Trophoblast cell (in vitro differentiated cells and primary cell): ENCODE data around the gene NHSL1.

Experiments
- DNase-seq, 2 donors: peaks; one replicate each; pipeline ENCODE4 v3.0.0-alpha.2; 2016
- H2AFZ ChIP-seq: 2 replicates; pipeline ENCODE4 v1.6.1; 2013; ENCODE audit warnings: low read length, moderate library complexity, mild to moderate bottlenecking; ENCODE audit not compliant: insufficient read depth, poor library complexity
- H2AK5ac ChIP-seq: 2 replicates; pipeline ENCODE4 v1.6.1; 2013; ENCODE audit warnings: mild to moderate bottlenecking, low read length
- H2BK120ac ChIP-seq: 2 replicates; pipeline ENCODE4 v1.6.1; 2013; ENCODE audit warnings: low read length, mild to moderate bottlenecking, moderate library complexity; ENCODE audit not compliant: insufficient read depth, poor library complexity
- H2BK12ac ChIP-seq: 2 replicates; pipeline ENCODE4 v1.6.1; 2013; ENCODE audit warnings: mild to moderate bottlenecking, low read length, moderate library complexity
- H2BK5ac ChIP-seq: 2 replicates; pipeline ENCODE4 v1.6.1; 2013; ENCODE audit warnings: low read length, low read depth, moderate library complexity, mild to moderate bottlenecking; ENCODE audit not compliant: poor library complexity
- H3K14ac ChIP-seq: 2 replicates; pipeline ENCODE4 v1.6.1; 2013; ENCODE audit warnings: mild to moderate bottlenecking, low read length
- H3K18ac ChIP-seq: 2 replicates; pipeline ENCODE4 v1.6.1; 2013; ENCODE audit warnings: mild to moderate bottlenecking, low read length
- H3K23ac ChIP-seq: 2 replicates; pipeline ENCODE4 v1.6.1; 2013; ENCODE audit warnings: low read length
- H3K27ac ChIP-seq: 2 replicates; pipeline ENCODE4 v1.5.1; 2013; ENCODE audit warnings: low read depth, mild to moderate bottlenecking, inconsistent platforms, low read length, moderate library complexity
- H3K27me3 ChIP-seq: 2 replicates; pipeline ENCODE4 v1.6.1; 2013; ENCODE audit warnings: inconsistent platforms, mild to moderate bottlenecking, low read length, moderate library complexity; ENCODE audit not compliant: insufficient read depth
- H3K36me3 ChIP-seq, 2 experiments: 1 replicate in 1 of 2; 2 replicates in 1 of 2; pipeline ENCODE4 v1.6.1; 2013; ENCODE audit warnings: low read length in 2 of 2, mild to moderate bottlenecking in 2 of 2, moderate library complexity in 1 of 2; ENCODE audit not compliant: insufficient read depth in 2 of 2, control insufficient read depth in 1 of 2
- H3K4ac ChIP-seq: 2 replicates; pipeline ENCODE4 v1.6.1; 2013; ENCODE audit warnings: low read depth, mild to moderate bottlenecking, low read length, moderate library complexity
- H3K4me1 ChIP-seq, 2 experiments: 1 replicate in 1 of 2; 2 replicates in 1 of 2; pipeline ENCODE4 v1.6.1; 2013; ENCODE audit warnings: low read length in 2 of 2, mild to moderate bottlenecking in 2 of 2, moderate library complexity in 1 of 2; ENCODE audit not compliant: insufficient read depth in 2 of 2, control insufficient read depth in 1 of 2
- H3K4me2 ChIP-seq: 2 replicates; pipeline ENCODE4 v1.6.1; 2013; ENCODE audit warnings: inconsistent platforms, mild to moderate bottlenecking, low read length, moderate library complexity
- H3K4me3 ChIP-seq: 2 replicates; pipeline ENCODE4 v1.5.1; 2013; ENCODE audit warnings: mild to moderate bottlenecking, low read depth, low read length, inconsistent platforms
- H3K79me1 ChIP-seq: one replicate; pipeline ENCODE4 v1.6.1; 2013; ENCODE audit warnings: low read length
- H3K79me2 ChIP-seq: 2 replicates; pipeline ENCODE4 v1.6.1; 2013; ENCODE audit warnings: low read length, mild to moderate bottlenecking; ENCODE audit not compliant: control insufficient read depth, insufficient read depth, poor library complexity
- H3K9ac ChIP-seq: 2 replicates; pipeline ENCODE4 v1.6.1; 2013; ENCODE audit warnings: mild to moderate bottlenecking, low read length
- H3K9me3 ChIP-seq: 2 replicates; pipeline ENCODE4 v1.6.1; 2013; ENCODE audit warnings: low read depth, mild to moderate bottlenecking, control low read depth, inconsistent platforms, low read length; ENCODE audit not compliant: insufficient read depth
- H4K12ac ChIP-seq: 2 replicates; pipeline ENCODE4 v1.6.1; 2013; ENCODE audit warnings: low read depth, mild to moderate bottlenecking, low read length, moderate library complexity
- H4K8ac ChIP-seq: 2 replicates; pipeline ENCODE4 v1.6.1; 2013; ENCODE audit warnings: low read depth, mild to moderate bottlenecking, low read length, moderate library complexity
- H4K91ac ChIP-seq: one replicate; pipeline ENCODE4 v1.6.1; 2013; ENCODE audit warnings: low read depth, mild to moderate bottlenecking, low read length, moderate library complexity
- WGBS: extraction: QIAGEN DNeasy Blood & Tissue Kit; methylation state at CpG from one replicate; pipeline ENCODE4 v1.1.7; 2013; ENCODE audit warnings: missing lambda C conversion rate; ENCODE audit not compliant: insufficient read length, insufficient coverage; ENCODE audit errors: extremely low coverage; 5-methylcytosine and 5-hydroxymethylcytosine counted together

The NHSL1 gene

GRCh38 chr6:138440296-138440695 is 59.0 kb downstream of the NHSL1 start:
- Histone ChIP-seq H3K23ac (no peak overlapping the region), H4K12ac (no peak overlapping the region), H3K4me1 (no peaks in the 10 kb centered on the region), H4K91ac (no peak overlapping the region), H2AK5ac (no peak overlapping the region), H2AFZ (no peak overlapping the region), H2BK120ac (no peak overlapping the region), H3K27me3 (no peaks in the 10 kb centered on the region), H3K36me3 (peaks cover 2 to 3% of the 10 kb centered on the region in 2 experiments), H2BK5ac (no peak overlapping the region), H3K4me3 (no peak overlapping the region), H3K79me2 (no peaks in the 10 kb centered on the region), H2BK12ac (no peak overlapping the region), H3K4me2 (no peak overlapping the region), H3K14ac (no peak overlapping the region), H3K18ac (no peak overlapping the region), H3K79me1 (no peaks in the 10 kb centered on the region), H3K27ac (no peak overlapping the region), H4K8ac (no peak overlapping the region), H3K9me3 (no peaks in the 10 kb centered on the region), H3K4ac (no peak overlapping the region), H3K9ac (no peak overlapping the region)
- DNase-seq, result no peak
- WGBS, result no CpG with 5 or more reads among the region's 3 CpGs

GRCh38 chr6:138439546-138439945 is 59.7 kb downstream of the NHSL1 start:
- no peak overlapping the region for H3K9ac ChIP-seq
- H3K27me3 ChIP-seq, result no peaks in the 10 kb centered on the region
- no peak overlapping the region for H3K27ac ChIP-seq
- H2BK120ac ChIP-seq, result no peak overlapping the region
- H3K9me3 ChIP-seq, result no peaks in the 10 kb centered on the region
- H3K18ac ChIP-seq, result no peak overlapping the region
- no peaks in the 10 kb centered on the region for H3K79me1 ChIP-seq
- no peak overlapping the region for H4K91ac ChIP-seq
- H2BK12ac ChIP-seq, result no peak overlapping the region
- no peaks in the 10 kb centered on the region for H3K79me2 ChIP-seq
- no peak overlapping the region for H2BK5ac ChIP-seq
- no peaks in the 10 kb centered on the region for H3K4me1 ChIP-seq
- no peak overlapping the region for H3K4ac ChIP-seq
- H3K4me2 ChIP-seq, result no peak overlapping the region
- H4K8ac ChIP-seq, result no peak overlapping the region
- peak in 1 of 2 donors; percentile 43 for DNase-seq
- H2AFZ ChIP-seq, result no peak overlapping the region
- no peak overlapping the region for H3K23ac ChIP-seq
- H3K14ac ChIP-seq, result no peak overlapping the region
- no peak overlapping the region for H2AK5ac ChIP-seq
- H3K4me3 ChIP-seq, result no peak overlapping the region
- H3K36me3 ChIP-seq, result peaks cover 2 to 3% of the 10 kb centered on the region in 2 experiments
- no peak overlapping the region for H4K12ac ChIP-seq
- no CpG with 5 or more reads among the region's 7 CpGs for WGBS

GRCh38 chr6:138434925-138435324 is 64.4 kb downstream of the NHSL1 start:
- no peak overlapping the region for H4K8ac ChIP-seq
- H4K12ac ChIP-seq, result no peak overlapping the region
- H3K36me3 ChIP-seq, result peaks cover 32 to 34% of the 10 kb centered on the region in 2 experiments
- H3K4me3 ChIP-seq, result no peak overlapping the region
- H3K79me1 ChIP-seq, result no peaks in the 10 kb centered on the region
- H3K27ac ChIP-seq, result no peak overlapping the region
- H3K18ac ChIP-seq, result no peak overlapping the region
- no peak overlapping the region for H4K91ac ChIP-seq
- no peak overlapping the region for H2BK5ac ChIP-seq
- no peak overlapping the region for H2AK5ac ChIP-seq
- no peaks in the 10 kb centered on the region for H3K79me2 ChIP-seq
- no peak overlapping the region for H2AFZ ChIP-seq
- no peaks in the 10 kb centered on the region for H3K27me3 ChIP-seq
- no peak overlapping the region for H2BK12ac ChIP-seq
- no peaks in the 10 kb centered on the region for H3K4me1 ChIP-seq
- WGBS, result no CpG with 5 or more reads among the region's 4 CpGs
- no peak overlapping the region for H3K4ac ChIP-seq
- no peak for DNase-seq
- H3K9ac ChIP-seq, result no peak overlapping the region
- peaks cover 1% of the 10 kb centered on the region for H3K9me3 ChIP-seq
- H3K14ac ChIP-seq, result no peak overlapping the region
- H3K23ac ChIP-seq, result no peak overlapping the region
- no peak overlapping the region for H2BK120ac ChIP-seq
- no peak overlapping the region for H3K4me2 ChIP-seq

- Histone ChIP-seq H3K4me1 (no peaks in the 10 kb centered on the region), H3K4me2 (no peak overlapping the region), H4K8ac (no peak overlapping the region), H3K9me3 (peaks cover 1% of the 10 kb centered on the region), H3K79me2 (no peaks in the 10 kb centered on the region), H3K14ac (no peak overlapping the region), H3K18ac (no peak overlapping the region), H2BK5ac (no peak overlapping the region), H2AK5ac (no peak overlapping the region), H2BK12ac (no peak overlapping the region), H3K79me1 (no peaks in the 10 kb centered on the region), H3K4ac (no peak overlapping the region), H2BK120ac (no peak overlapping the region), H3K4me3 (no peak overlapping the region), H3K23ac (no peak overlapping the region), H4K12ac (no peak overlapping the region), H3K9ac (no peak overlapping the region), H2AFZ (no peak overlapping the region), H4K91ac (no peak overlapping the region), H3K36me3 (peaks cover 32 to 36% of the 10 kb centered on the region in 2 experiments), H3K27me3 (no peaks in the 10 kb centered on the region), H3K27ac (no peak overlapping the region)
- WGBS, result no CpG with 5 or more reads among the region's 3 CpGs
- DNase-seq, result no peak
Measured at GRCh38 chr6:138434096-138434495, 65.2 kb downstream of the NHSL1 start.
